ENCODE measurements around the gene THAP3.

The THAP3 gene

DNA sequence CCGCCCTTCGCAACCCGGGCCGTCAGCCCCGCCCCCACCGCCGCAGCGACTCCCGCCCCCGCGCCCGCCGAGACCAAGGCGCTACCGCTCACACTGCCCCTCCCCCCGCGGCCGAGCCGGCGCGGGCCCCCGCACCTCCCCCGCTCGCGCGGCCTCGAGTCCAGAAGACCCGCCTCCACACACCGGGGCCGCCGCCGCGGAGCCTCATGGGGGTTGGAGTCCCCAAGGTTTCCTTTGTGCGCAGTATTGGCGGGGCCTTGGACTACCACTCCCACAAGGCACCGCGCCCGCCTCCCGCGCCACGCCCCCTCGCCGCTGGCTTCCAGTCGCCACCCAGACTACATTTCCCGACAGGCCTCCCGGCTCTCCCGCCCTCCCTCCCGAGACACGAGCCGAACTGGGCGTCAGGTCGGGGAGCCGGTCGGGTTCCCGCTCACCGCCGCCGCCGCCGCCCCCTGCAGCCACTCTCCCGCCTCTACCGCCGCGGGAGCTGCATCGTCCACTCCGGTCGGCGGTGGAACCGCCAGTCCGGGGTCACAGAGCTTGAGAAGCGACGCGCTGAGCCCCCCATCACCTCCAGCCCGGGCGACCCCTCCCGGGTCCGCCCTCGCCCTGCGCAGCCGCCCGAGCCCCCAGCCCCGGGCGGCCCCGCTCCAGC is 11.2 kb upstream of the THAP3 start, which contains the start of gene PHF13:
Gene PHF13, plus strand, starts transcription at position 371 of the 658 bp plus-strand sequence. CDS start 336 bp downstream, outside the sequence.
- DNase-seq, result peak; percentile 99 to 100

DNA sequence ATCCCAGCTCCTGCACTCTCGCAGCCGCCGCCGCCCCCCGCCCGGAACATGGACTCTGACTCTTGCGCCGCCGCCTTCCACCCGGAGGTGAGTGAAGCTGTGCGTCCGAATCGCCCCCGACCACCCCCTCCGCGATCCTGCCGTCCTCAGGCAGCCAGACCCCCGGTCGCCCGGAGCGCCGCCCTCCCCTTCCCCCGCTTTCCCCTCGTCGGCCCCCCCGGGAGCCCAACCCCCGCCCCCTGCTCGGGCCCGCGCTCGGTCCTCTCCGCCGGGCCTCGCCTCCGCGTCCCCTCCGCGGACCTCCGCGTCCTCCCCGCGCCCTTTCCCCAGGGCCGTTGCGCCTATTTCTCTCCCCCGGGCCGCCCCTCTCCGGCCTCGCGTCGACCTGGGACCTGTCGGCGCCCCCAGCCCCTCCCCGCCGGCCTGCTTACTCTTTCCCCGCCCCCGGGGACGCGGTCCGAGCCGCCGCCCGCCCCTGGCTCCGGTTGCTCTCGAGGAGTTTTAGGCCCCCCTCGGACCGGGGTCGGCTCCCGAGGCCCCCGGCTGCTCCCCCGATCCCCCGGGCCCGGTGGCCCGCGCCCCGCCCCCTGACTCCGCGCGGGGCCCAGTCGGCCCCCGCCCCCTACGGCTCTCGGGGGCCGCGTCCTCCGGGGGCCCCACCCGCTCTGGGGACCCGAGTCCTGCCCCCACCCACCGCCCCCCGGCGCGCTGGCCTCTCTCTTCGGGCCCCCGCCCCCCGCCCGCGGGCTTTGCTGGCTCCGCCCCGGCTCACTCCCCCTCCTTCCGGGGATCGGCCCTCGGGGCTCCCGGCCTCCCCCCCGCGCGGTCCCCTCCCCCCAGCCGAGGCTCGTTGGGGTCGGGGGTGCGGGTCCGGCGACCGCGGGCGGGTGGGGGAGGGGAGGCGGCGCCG is 10.4 kb upstream of the THAP3 start:
- DNase-seq, result peak; percentile 63 to 68

DNA sequence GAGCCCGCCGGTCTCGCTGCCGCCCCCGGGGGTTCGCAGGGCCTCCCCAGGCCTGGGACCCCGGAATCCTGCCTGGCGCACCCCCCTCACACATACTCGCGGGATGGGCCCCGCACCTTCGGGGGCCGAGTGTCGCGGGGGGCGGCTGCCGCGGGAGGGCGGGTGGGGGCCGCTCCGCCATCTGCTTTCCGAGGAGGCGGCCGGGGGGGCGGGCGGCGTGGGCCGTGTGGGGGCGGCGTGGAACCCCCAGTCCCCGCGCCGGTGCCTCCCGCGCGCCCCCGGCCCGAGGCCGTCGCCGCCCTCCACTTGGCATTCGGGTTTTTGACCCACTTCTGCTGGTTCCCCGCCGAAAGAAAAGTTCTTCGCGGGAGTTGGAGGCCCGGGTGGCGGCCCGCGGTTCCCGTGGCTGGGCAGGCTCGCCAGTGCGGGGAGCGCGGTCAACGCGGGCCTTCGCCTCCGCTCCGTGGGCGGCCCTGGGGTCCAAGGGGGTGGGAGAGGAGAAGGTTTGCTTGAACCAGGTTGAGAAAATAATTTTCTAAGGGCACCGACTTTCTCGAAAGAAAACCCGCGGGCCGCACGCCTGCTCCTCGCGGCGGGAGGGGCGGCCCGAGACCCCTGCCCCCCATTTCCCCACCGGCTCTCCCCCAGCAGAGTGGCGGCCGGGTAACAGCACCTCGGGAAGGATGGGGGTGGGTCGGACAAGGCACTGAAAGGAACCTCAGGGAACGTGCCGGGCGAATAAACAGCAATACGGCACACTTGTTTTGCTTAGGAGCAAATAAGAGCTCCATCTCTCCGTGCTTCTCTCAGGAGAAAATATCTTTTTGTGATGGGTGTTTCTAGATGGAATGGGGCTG is 9.5 kb upstream of the THAP3 start:
- peak in 1 of 2 experiments; percentile 37 for DNase-seq

DNA sequence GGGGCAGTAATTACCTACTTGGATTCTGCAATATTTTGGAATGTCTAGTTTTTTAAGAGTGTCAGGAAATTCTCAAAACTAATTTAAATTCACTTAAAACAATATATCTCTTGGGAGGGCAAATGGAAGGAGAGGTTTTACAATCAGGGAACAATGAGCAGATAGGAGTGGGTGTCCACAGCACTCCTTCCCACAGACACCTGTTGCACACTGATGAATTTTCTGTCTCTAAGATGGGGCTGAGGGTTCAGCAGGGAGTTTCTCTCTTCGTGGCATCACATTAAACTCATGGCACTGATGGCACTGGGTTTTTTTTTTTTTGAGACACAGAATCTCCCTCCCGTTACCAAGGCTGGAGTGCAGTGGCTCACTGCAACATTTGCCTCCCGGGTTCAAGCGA is 5.6 kb upstream of the THAP3 start:
- DNase-seq, result no peak

DNA sequence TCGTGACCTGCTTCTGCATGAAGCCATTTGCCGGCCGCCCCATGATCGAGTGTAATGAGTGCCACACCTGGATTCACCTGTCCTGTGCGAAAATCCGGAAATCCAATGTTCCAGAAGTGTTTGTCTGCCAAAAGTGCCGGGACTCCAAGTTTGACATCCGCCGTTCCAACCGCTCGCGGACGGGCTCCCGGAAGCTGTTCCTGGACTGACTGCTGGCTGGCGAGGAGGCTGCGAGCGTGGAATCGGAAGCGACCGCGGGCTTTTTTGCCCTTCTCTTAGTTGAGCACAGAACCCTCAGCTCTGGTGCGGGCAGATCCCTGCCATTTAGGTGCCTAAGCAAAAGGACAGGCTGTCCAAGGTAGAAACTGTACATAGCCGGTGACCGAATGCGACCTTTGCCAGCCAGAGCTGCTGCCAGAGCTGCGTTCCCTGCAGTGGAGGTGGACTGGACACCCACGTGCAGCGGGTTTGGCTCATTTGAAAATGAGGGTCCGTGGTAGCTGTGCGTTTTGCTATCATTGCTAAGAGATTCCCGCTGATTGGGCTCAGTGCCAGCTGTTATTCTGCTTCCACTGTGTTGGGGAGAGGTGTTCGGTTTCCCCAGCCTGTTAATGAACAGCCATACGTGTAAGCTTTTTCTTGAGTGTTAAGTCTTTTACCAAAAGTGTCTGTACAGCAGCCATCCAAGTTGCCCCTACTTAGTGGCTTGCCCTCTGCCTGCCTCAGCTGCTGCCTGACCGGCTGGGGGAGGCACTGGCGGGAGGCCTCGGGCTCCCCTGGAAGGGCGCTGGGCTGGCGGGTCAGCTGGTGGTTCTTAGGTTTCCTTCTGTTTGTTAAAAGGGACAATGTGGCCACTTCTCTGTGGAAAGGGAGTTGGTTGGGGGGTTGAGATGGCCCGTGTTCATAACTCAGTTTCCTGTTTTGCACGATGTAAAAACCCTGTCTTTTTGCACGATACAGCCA is 3.0 kb upstream of the THAP3 start:
- DNase-seq, result no peak

DNA sequence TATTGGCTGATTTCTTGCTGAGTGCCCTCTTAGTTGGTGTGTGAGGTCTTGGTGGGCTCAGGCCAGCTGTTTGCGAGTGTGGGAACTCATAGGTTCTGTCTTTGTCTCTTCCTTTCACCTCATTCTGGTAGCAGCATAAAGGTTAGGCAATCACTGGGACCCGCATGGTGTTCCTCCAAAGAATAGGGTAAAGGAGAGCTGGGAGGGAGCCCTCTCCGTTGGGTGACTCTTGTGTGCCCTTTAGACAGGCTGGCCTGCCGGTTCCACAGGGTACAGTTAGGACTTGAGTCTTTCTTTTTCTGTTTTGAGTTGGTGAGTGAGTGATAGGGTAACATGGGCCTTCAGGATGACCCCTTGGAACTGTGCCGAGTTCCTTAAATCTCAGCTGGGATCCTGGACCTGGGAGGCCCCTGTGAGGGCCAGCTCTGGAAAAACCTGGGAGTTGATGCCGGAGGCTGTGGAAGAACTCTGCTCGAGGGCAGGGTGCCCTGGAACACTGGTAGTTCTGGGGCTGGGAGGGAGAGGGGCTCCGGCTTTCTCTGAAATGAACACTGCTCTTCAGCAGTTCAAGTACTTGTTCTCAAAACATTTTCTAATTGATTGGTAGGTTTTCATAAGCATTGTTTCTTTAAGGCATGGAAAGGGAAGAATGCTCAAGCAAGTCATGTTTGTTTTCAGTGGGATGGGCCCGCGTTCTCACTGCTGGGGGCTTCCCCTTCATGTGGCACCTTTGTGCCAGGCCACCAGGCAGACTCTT is 2.1 kb upstream of the THAP3 start:
- no peak for DNase-seq

DNA sequence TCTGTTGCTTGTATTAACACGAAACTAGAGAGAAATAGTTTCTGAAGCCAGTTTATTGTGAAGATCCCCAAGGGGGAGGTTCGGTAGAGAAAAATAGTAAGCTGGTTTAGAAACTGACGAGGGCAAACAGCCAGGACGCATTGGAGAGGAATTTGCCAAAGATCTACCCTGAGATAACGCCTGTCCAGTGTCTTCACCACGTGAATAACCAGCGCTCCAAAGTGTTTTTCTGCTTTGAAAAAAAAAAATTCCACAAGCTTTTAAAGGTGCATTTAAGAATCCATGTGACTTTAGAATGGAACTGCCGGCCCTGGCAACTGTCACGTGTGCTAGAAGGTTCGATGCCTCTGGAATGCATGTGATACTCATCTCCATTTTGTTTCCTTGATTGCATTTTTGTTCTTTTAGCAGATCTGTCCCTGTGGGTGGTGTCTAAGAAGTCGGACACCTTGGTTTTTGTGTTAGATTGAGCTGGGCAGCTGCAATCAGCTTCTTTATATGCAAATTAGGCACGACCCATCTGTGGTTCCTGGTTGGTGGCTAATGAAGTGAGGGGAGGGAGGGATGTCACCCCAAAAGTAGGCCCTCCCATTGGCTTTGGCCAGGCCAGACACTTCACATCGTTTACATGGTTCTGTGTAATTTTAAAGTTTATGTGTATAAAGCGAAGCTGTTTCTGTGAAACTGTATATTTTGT is 1.3 kb upstream of the THAP3 start:
- no peak for DNase-seq

DNA sequence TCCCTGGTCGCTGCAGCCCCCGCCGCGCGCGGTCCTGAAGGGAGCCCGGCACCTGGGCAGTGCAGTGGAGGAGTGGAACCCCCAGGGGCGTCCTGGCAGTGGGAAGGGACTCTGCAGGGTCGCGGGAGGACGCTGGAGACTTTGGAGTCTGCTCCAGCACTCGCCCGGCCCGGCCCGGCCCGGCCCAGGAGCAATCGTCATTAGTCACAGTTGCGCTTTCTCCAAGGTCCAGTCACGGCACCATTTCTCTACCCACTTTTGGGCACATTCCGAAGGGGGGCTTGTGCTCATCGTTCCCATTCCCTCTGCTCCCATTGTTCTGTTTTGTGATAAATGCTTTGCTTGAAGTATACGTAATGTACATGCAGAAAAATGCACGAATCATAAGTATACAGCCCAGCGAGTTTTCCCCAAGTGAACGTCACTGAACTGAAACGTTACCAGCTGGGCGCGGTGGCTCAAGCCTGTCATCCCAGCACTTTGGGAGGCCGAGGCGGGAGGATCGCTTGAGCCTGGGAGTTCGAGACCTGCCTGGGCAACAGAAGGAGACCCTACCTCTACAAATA is 999 bp downstream of the THAP3 start:
- no peak for DNase-seq

DNA sequence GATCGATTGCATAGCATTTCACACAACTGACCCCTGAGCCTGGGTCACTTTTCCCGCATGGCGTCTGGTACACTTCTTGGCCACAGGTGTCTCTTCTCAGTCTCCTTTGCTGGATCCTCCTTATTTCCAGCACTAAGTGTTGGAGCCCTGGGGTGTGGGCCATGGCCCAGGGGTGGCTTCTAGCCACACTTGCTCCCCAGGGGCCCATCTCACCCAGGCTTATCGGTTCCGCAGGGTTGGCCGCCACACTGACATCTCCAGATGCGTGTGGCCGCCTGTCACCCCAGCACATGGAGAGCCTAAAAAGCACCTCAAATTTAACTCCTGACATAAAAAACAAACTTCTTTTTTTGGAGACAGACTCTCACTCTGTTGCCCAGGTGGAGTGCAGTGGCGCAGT is 2.4 kb downstream of the THAP3 start:
- DNase-seq, result no peak

DNA sequence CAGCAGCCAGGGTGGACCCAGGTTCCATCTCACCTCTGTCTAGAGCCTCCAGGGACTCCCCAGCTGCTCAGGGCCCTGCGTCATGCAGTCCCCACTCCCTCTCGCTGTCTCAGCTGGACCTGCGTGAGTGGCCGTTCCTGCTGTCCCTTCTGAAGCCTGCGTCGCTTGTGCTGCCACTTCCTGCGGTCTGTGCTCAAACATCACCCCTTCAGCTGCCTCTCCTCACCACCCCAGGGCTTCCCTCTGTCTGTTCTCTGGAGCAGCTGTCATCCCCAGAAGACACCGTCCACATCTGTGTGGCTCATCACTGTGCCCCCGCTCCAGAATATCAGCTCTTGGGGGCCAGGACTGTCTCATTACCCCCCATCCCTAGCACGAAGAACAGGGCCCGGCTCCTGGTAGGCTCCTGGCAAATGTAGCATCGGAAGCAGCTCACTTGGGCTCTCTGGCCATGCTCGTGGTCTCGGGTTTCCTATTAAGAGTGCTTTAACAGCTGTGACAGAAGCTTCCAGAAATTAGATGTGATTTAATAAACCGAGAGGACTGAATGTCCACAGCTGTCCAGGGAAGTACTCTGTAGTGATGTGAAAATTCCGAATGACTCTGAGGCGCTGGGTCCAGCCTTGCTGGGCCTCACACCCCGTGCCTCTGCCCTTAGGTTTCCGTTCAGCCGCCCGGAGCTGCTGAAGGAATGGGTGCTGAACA is 3.3 kb downstream of the THAP3 start:
- DNase-seq, result no peak

DNA sequence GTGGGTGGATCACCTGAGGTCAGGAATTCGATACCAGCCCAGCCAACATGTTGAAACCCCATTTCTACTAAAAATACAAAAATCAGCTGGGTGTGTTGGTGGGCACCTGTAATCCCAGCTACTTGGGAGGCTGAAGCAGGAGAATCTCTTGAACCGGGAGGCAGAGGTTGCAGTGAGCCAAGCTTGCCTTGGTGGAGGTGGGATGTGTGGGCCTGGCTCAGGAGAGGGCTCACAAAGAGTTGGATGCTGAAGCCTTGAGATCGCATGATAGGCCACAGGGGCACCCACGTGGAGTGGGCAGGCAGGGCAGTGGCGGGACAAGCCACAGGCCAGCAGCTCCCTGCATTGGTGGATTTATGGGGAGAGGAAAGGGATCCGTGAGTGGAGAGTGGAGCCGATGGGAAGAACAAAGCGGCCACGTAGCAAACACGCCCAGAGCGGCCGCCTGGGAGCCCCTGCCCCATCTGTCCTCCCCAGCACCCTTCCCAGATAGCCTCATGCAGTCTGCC is 4.4 kb downstream of the THAP3 start:
- DNase-seq, result no peak

DNA sequence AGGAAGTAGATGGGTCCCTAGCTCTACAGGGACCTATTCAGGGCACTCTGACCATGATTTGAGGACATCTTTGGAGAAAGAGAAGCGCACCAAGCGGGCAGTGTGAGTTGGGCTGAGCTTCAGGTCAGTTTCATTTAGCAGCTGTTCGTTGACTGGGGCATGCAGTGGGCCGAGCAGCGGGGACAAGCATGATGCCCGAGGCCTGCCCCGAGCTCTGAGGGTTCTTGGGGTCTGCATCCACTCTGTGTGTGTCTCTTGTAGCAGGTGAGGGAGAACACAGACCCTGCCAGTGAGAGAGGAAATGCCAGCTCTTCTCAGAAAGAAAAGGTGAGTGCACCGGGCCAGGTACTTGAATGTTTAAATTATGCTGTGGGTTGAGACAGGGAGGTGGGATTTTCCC is 5.4 kb downstream of the THAP3 start:
- DNase-seq, result no peak

DNA sequence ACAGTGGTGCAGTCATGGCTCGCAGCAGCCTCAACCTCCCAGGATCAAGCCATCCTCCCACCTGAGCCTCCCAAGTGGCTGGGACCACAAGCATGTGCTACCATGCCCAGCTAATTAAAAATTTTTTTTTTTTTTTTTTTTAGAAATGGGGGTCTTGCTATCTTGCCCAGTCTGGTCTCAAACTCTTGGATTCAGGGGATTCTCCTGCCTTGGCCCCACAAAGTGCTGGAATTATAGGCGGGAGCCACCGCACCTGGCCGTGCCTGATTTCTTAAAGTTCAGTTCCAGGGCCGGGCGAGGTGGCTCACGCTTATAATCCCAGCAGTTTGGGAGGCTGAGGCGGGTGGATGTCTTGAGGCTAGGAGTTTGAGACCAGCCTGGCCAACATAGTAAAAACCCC is 6.4 kb downstream of the THAP3 start:
- DNase-seq, result no peak

DNA sequence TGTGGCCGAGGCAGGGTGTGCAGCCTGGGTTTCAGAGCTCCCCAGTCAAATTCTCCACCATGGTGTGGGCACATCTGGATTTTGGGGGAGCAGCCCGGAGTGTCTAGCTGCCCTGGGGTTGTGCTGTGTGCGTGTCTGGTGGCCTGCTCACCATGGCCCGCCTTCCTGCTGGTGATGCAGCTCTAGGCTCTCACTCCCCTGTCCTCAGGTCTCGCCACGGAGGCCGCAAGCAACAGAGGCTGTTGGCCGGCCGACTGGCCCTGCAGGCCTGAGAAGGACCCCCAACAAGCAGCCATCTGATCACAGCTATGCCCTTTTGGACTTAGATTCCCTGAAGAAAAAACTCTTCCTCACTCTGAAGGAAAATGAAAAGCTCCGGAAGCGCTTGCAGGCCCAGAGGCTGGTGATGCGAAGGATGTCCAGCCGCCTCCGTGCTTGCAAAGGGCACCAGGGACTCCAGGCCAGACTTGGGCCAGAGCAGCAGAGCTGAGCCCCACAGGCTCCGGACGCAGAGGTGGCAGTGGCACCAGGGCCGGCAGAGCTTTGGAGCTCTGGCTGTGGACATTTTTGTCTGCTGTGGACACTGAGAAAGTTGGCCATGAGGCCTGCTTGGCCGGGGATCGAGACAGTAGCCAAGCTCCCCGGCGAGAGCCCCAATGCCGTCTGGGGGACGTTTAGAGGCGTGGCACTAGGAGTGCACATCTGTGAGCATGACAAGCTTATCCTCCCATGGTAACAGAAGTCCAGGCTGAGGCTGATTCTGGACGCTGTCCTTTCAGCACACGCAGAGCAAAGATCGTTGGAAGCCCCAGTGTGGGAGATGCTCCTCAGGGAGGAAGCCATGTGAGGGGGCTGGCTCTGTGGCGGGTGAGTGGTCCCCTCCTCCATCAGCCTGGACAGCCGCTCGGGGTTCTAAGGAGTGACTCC is 8.2 kb downstream of the THAP3 start:
- DNase-seq, result no peak

DNA sequence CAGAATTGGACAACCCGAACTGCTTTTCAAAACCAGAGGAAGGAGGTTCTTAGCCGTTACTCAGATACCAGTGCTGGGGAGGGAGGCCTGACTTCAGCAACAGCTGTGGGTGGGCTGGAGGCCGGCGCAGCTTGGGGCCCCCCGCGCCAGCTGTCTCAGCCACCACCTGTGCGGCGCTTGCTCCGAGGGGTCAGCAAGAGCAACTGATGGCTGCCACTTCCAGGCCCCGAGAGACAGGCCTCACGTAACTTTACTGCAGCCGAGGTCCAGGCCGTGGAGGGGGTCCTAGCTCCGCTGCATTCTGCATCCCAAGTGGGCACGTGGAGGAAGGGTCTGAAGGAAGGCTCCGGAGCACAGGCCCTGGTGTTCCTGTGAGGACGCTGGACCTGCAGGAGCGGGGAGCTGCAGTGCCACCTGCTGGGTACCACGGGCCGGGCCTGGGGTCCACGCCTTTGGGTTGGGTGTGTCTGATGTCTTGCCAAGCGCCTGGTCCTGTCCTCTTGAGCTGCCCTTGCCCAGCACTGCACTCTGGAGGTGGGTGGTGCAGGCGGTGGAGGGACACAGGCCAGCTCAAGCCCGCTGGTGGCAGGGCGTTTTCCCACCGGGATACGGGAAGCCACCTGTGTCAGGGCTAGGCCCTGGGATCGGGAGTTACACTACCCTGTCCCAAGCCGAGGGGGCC is 9.8 kb downstream of the THAP3 start:
- peak; percentile 40 to 41 for DNase-seq

DNA sequence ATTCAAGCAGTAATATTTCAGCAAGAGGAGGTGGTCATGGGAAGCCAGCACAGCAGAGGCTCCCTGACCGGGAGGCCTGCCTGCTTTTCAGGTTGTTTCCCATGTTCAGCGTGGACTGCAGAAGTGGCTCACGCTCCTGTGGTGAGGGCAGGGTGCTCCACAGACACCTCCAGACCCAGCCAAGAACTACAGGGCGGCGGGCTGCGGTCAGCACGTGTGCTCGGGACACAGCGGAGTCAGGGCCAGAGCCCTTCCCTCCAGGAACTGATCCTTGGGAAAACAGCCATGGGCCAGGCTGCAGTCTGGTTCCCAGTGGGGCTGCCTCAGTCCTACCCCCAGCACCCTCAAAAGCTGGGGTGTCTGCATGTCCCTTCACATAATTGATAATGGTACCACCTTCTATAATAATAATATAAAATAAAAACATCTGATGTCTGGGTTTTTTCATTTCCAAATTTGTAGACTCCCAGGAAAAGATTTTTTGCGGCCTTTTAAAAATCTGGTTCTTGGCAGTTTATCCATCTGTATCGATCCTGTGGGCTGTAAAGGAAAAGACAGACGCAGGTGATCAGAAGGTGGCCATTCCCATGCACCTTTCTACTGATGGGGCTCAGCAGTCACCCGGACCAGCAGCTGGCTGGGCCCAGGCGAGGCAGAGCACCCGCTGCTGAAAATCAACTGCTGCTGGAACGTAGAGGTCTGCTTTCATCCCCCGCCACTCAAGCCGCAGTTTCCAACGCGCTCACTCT is 10.7 kb downstream of the THAP3 start:
- DNase-seq, result no peak
